Muscle of leg (tissue), 11 donors: ENCODE measurements around the gene GRK4. TPM values are rescaled to one million over a fixed set of nuclear protein-coding genes. Genes with fewer than 3 reads are reported as not detected.
"Not testable (repeated sequence)": the region's sequence is repeated elsewhere in the genome, so short reads cannot be mapped to it uniquely, and the experiment has no call there.

ENCODE experiments used
- DNase-seq: peaks from one replicate; pipeline ENCODE4 v3.0.0; 2013
- H3K27ac ChIP-seq: one replicate; pipeline ENCODE4 v1.5.1; 2013; ENCODE audit warnings: mild to moderate bottlenecking, low read length, control low read depth
- H3K27me3 ChIP-seq: one replicate; pipeline ENCODE4 v1.6.1; 2013; ENCODE audit warnings: low read length; ENCODE audit not compliant: control insufficient read depth, insufficient read depth
- H3K36me3 ChIP-seq: one replicate; pipeline ENCODE4 v1.6.1; 2013; ENCODE audit warnings: low read length; ENCODE audit not compliant: control insufficient read depth, insufficient read depth
- H3K4me1 ChIP-seq: one replicate; pipeline ENCODE4 v1.6.1; 2013; ENCODE audit warnings: low read length; ENCODE audit not compliant: control insufficient read depth, insufficient read depth
- H3K4me3 ChIP-seq: one replicate; pipeline ENCODE4 v1.5.1; 2013; ENCODE audit warnings: low read length, control low read depth
- H3K9me3 ChIP-seq: replicated peaks from 2 replicates; pipeline ENCODE4 v1.6.1; 2013; ENCODE audit warnings: low read depth, low read length; ENCODE audit not compliant: control insufficient read depth
- WGBS: methylation state at CpG from one replicate; pipeline ENCODE4 v1.1.5; 2013; ENCODE audit warnings: missing lambda C conversion rate; ENCODE audit not compliant: insufficient coverage; 5-methylcytosine and 5-hydroxymethylcytosine counted together
- polyA plus RNA-seq, 8 donors: library from polyadenylated mRNA; unstranded; fragments of 120-200 nt; gene quantifications; one replicate each; pipeline versions ENCODE4 v1.2.1 to v1.2.3, GENCODE V29; 2013; ENCODE audit warnings: inconsistent platforms in 1 of 8, low replicate concordance in 1 of 8; ENCODE audit not compliant: insufficient read length in 8 of 8, insufficient read depth in 1 of 8
- total RNA-seq: library from RNA; stranded (reverse); fragments of 120-200 nt; gene quantifications from one replicate; pipeline ENCODE4 v1.2.4, GENCODE V29; 2013

The GRK4 gene
- total and polyA plus RNA-seq, 9 donors: 6.7 to 16.1 (median 8.8) TPM

DNA sequence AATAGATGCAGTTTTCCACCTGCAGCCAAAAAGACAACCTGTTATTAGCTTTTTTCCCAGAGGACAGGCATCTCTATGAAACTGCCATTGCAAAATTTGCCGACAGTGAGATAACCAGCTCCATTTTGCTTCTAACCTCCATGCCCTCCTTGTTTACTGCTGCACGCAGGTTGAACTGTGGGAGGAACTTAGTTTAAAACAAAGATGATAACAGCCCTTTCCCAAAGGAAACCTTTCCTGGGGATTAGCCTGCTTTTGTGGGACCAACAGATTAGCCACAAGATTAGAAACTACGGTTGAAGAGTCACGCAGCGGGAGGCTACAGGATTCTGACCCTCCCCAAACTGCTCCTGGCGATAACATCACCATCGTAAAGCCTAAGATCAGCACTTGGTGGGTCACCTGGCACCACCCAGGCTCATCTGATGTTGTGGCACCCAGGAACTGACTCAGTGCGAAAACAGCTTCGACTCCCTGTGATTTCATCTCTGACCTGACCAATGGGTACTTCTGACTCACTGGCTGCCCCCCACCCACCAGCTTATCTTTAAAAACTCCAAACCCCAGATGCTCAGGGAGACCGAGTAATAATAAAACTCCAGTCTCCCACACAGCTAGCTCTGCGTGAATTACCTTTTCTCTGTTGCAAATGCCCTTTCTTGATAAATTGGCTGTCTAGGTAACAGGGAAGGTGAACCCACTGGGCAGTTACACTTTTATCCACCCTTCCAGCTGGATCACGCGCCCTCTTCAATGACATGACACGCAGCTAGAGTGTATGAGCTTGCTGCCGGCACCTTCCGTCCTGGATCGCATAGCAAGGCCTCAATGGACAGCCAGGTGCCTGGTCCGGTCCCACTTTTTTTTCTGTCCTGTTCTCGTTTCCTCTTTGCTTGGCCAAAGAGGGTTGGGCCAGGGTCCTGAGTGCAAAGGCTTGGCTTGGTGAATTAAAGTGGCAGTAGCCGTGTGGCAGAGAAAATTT is 27.3 kb upstream of the GRK4 start:
- no peaks in the 10 kb centered on the region for H3K27me3 ChIP-seq
- H3K36me3 ChIP-seq: peaks cover 60% of the 10 kb centered on the region

DNA sequence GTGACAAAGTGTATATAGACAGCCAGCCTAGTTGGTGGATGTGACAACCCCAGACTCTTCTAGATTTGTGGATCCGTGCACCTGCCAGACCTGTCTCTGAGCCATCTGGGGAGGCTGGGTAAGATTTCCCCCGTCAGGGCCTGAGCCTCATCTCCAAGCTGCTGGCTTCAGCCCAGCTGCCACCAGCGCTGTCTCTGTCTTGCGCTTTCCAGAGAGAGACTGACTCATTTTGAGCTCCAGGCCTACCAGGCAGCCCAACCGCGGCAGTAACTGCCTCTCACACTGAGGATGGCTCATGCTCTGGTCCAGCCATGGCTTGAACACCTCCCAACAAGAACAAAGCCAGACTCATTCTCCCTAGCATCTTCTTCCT is 26.6 kb upstream of the GRK4 start:
- H3K4me1 ChIP-seq: peaks cover 40% of the 10 kb centered on the region
- H3K36me3 ChIP-seq: peaks cover 60% of the 10 kb centered on the region
- no peaks in the 10 kb centered on the region for H3K27me3 ChIP-seq
- H3K9me3 ChIP-seq: no peaks in the 10 kb centered on the region
- 71% methylated on average over 6 of the region's 6 CpGs for WGBS
- H3K4me3 ChIP-seq: no peak overlapping the region
- no peak for DNase-seq
- H3K27ac ChIP-seq: no peak overlapping the region

More for the DNA sequence above, 27.3 kb upstream of the GRK4 start:
- DNase-seq: no peak
- WGBS: 80% methylated on average over 19 of the region's 20 CpGs
- Histone ChIP-seq H3K4me1 (peaks cover 42% of the 10 kb centered on the region), H3K4me3 (peak overlapping the region; percentile 72), H3K9me3 (no peaks in the 10 kb centered on the region), H3K27ac (peak overlapping the region; percentile 52)

- Histone ChIP-seq H3K4me1 (peaks cover 35% of the 10 kb centered on the region), H3K36me3 (peaks cover 62% of the 10 kb centered on the region), H3K4me3 (no peak overlapping the region), H3K27ac (no peak overlapping the region), H3K27me3 (no peaks in the 10 kb centered on the region), H3K9me3 (no peaks in the 10 kb centered on the region)
- 75% methylated on average over 20 of the region's 23 CpGs for WGBS
- no peak for DNase-seq
Observed at GRCh38 chr4:2937146-2937857, 26.1 kb upstream of the GRK4 start.

- 66% methylated on average over 4 of the region's 12 CpGs for WGBS
- no peaks in the 10 kb centered on the region for H3K27me3 ChIP-seq
- peaks cover 67% of the 10 kb centered on the region for H3K36me3 ChIP-seq
- peaks cover 32% of the 10 kb centered on the region for H3K4me1 ChIP-seq
- no peaks in the 10 kb centered on the region for H3K9me3 ChIP-seq
- H3K27ac ChIP-seq: no peak overlapping the region
- H3K4me3 ChIP-seq: no peak overlapping the region
- no peak for DNase-seq
Observed at GRCh38 chr4:2937986-2938385, 25.4 kb upstream of the GRK4 start.

DNA sequence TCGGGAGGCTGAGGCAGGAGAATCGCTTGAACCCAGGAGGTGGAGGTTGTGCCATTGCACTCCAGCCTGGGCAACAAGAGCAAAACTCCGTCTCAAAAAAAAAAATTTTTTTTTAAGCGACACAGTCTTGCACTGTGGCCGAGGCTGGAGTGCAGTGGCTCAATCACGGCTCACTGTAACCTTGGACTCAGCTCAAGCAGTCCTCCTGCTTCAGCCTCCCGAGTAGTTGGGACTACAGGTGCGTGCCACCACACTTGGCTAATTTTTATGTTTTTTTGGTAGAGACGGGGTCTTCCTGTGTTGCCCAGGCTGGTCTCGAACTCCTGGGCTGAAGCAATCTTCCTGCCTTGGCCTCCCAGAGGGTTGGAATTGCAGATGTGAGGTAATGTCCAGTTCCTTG is 25.0 kb upstream of the GRK4 start:
- Histone ChIP-seq H3K36me3 (peaks cover 72% of the 10 kb centered on the region), H3K4me1 (peaks cover 28% of the 10 kb centered on the region)
- WGBS: 84% methylated on average over 6 of the region's 10 CpGs
- DNase-seq, H3K4me3 ChIP-seq, H3K27me3 ChIP-seq, H3K27ac ChIP-seq, H3K9me3 ChIP-seq: not testable (repeated sequence)

GRCh38 chr4:2938906-2939305 is 24.5 kb upstream of the GRK4 start:
- H3K36me3 ChIP-seq: peaks cover 77% of the 10 kb centered on the region
- no peak overlapping the region for H3K27ac ChIP-seq
- no peaks in the 10 kb centered on the region for H3K9me3 ChIP-seq
- peaks cover 23% of the 10 kb centered on the region for H3K4me1 ChIP-seq
- no peak overlapping the region for H3K4me3 ChIP-seq
- no peaks in the 10 kb centered on the region for H3K27me3 ChIP-seq
- WGBS: 85% methylated on average over 12 of the region's 14 CpGs
- no peak for DNase-seq

DNA sequence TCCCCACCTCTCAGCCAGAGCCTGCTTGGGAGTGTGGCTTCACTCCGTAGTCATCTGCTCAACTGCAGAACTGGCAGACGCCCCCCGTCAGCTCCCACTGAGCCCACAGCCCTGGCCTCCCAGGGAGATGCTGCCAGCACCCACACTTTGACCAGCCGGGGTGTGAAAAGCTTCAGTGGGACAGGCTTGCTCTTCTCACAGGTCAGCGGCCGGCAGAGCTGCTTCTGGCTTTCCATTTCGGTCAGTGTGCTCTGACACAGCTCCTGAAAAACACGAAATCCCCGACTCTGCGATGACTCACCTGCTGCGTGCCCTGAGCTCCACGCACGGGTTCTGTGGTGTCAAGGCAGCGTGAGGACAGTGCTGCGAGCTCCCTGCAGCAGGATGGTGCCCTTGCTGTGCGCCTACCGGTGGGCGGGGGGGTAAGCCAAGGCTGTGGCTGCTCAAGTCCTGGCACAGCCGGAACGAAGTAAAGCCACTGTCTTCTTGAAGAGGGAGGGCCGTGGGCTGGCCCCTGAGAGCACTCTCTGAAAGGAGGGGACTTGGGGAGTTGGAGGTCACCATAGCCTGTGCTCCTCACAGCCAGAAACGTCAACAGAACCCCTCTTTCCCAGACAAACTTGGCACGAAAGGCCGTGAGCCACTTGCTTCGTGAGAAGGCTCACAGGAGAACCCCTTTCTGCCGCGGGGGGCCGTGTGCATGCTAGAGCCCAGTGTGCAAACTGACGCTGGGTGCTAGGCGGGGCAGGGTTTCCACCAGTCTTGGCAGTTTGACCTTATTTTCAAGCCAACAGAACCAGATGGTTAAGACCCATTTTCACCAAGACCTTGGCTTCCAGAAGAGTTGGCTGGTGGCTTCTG is 23.8 kb upstream of the GRK4 start:
- H3K36me3 ChIP-seq: peaks cover 82% of the 10 kb centered on the region

GRCh38 chr4:2940267-2941137 is 22.9 kb upstream of the GRK4 start:
- peaks cover 91% of the 10 kb centered on the region for H3K36me3 ChIP-seq
- no peaks in the 10 kb centered on the region for H3K27me3 ChIP-seq
- WGBS: 88% methylated on average over 29 of the region's 29 CpGs
- H3K27ac ChIP-seq: no peak overlapping the region
- no peak overlapping the region for H3K4me3 ChIP-seq
- H3K4me1 ChIP-seq: peaks cover 18% of the 10 kb centered on the region
- no peak for DNase-seq
- H3K9me3 ChIP-seq: no peaks in the 10 kb centered on the region

More for the DNA sequence above, 23.8 kb upstream of the GRK4 start:
- 84% methylated on average over 27 of the region's 30 CpGs for WGBS
- no peak overlapping the region for H3K27ac ChIP-seq
- no peak overlapping the region for H3K4me3 ChIP-seq
- no peak for DNase-seq
- H3K9me3 ChIP-seq: no peaks in the 10 kb centered on the region
- H3K27me3 ChIP-seq: no peaks in the 10 kb centered on the region
- H3K4me1 ChIP-seq: peaks cover 22% of the 10 kb centered on the region
